GM23338 (cell line): ENCODE data around the gene HOXD9.

Source experiments
- CREB1 ChIP-seq: fragments of 250-450 bp; sonication (Bioruptor Pico); IDR thresholded peaks from 2 replicates; pipeline ENCODE4 v1.5.0; 2020; ENCODE audit warnings: low read depth, mild to moderate bottlenecking, moderate library complexity
- EZH2 ChIP-seq: fragments of 200-600 bp; sonication (generic); IDR thresholded peaks from one replicate; pipeline ENCODE4 v1.8.0; 2017; ENCODE audit warnings: antibody characterized with exemption, mild to moderate bottlenecking, low read depth; ENCODE audit not compliant: unreplicated experiment
- EZH2phosphoT487 ChIP-seq: fragments of 200-600 bp; sonication (generic); IDR thresholded peaks from one replicate; pipeline ENCODE4 v1.8.1; 2018; ENCODE audit warnings: antibody characterized with exemption; ENCODE audit not compliant: unreplicated experiment
- JUNB ChIP-seq: IDR thresholded peaks from one replicate; pipeline ENCODE4 v1.6.1; 2016; ENCODE audit warnings: antibody characterized with exemption; ENCODE audit not compliant: unreplicated experiment
- POLR2AphosphoS5 ChIP-seq: IDR thresholded peaks from 2 replicates; pipeline ENCODE4 v1.6.1; 2016; ENCODE audit warnings: antibody characterized with exemption, low read depth
- STAT1 ChIP-seq: IDR thresholded peaks from one replicate; pipeline ENCODE4 v1.6.1; 2016; ENCODE audit warnings: antibody characterized with exemption; ENCODE audit not compliant: unreplicated experiment
- TF ChIP-seq, protein P1 (sequence below), 2 experiments: fragments of 200-600 bp in 1 of 2; sonication (generic) in 1 of 2; conservative IDR thresholded peaks; 2 replicates each; pipeline versions ENCODE4 v1.5.1 to v1.6.1; 2016 to 2017; ENCODE audit warnings: antibody characterized with exemption in 2 of 2, low read depth in 2 of 2, mild to moderate bottlenecking in 2 of 2, moderate library complexity in 1 of 2
- TF ChIP-seq, protein P2 (sequence below): IDR thresholded peaks from one replicate; pipeline ENCODE4 v1.6.1; 2018; ENCODE audit warnings: antibody characterized with exemption; ENCODE audit not compliant: unreplicated experiment
- TF ChIP-seq, protein P3 (sequence below): IDR thresholded peaks from 2 replicates; pipeline ENCODE4 v1.6.1; 2016; ENCODE audit warnings: antibody characterized with exemption

DNA sequence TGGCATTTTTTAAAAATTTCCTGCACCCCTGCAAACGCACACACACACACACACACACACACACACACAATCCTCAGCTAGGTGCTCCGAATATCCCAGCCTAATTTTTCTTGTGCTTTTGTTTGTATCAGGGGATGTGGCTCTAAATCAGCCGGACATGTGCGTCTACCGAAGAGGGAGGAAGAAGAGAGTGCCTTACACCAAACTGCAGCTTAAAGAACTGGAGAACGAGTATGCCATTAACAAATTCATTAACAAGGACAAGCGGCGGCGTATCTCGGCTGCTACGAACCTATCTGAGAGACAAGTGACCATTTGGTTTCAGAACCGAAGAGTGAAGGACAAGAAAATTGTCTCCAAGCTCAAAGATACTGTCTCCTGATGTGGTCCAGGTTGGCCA is 28.2 kb upstream of the HOXD9 start:
- TF ChIP-seq, protein P1, sequence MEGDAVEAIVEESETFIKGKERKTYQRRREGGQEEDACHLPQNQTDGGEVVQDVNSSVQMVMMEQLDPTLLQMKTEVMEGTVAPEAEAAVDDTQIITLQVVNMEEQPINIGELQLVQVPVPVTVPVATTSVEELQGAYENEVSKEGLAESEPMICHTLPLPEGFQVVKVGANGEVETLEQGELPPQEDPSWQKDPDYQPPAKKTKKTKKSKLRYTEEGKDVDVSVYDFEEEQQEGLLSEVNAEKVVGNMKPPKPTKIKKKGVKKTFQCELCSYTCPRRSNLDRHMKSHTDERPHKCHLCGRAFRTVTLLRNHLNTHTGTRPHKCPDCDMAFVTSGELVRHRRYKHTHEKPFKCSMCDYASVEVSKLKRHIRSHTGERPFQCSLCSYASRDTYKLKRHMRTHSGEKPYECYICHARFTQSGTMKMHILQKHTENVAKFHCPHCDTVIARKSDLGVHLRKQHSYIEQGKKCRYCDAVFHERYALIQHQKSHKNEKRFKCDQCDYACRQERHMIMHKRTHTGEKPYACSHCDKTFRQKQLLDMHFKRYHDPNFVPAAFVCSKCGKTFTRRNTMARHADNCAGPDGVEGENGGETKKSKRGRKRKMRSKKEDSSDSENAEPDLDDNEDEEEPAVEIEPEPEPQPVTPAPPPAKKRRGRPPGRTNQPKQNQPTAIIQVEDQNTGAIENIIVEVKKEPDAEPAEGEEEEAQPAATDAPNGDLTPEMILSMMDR (conservative IDR thresholded peaks at IDR 0.05; ENCODE audit: low read depth in 2 of 2), result no peak
- TF ChIP-seq EZH2phosphoT487, result no peak
- TF ChIP-seq POLR2AphosphoS5, result no peak
- TF ChIP-seq, protein P2, sequence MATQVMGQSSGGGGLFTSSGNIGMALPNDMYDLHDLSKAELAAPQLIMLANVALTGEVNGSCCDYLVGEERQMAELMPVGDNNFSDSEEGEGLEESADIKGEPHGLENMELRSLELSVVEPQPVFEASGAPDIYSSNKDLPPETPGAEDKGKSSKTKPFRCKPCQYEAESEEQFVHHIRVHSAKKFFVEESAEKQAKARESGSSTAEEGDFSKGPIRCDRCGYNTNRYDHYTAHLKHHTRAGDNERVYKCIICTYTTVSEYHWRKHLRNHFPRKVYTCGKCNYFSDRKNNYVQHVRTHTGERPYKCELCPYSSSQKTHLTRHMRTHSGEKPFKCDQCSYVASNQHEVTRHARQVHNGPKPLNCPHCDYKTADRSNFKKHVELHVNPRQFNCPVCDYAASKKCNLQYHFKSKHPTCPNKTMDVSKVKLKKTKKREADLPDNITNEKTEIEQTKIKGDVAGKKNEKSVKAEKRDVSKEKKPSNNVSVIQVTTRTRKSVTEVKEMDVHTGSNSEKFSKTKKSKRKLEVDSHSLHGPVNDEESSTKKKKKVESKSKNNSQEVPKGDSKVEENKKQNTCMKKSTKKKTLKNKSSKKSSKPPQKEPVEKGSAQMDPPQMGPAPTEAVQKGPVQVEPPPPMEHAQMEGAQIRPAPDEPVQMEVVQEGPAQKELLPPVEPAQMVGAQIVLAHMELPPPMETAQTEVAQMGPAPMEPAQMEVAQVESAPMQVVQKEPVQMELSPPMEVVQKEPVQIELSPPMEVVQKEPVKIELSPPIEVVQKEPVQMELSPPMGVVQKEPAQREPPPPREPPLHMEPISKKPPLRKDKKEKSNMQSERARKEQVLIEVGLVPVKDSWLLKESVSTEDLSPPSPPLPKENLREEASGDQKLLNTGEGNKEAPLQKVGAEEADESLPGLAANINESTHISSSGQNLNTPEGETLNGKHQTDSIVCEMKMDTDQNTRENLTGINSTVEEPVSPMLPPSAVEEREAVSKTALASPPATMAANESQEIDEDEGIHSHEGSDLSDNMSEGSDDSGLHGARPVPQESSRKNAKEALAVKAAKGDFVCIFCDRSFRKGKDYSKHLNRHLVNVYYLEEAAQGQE, result no peak
- no peak for TF ChIP-seq JUNB
- TF ChIP-seq, protein P3, sequence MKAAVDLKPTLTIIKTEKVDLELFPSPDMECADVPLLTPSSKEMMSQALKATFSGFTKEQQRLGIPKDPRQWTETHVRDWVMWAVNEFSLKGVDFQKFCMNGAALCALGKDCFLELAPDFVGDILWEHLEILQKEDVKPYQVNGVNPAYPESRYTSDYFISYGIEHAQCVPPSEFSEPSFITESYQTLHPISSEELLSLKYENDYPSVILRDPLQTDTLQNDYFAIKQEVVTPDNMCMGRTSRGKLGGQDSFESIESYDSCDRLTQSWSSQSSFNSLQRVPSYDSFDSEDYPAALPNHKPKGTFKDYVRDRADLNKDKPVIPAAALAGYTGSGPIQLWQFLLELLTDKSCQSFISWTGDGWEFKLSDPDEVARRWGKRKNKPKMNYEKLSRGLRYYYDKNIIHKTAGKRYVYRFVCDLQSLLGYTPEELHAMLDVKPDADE, result no peak
- no peak for TF ChIP-seq STAT1
- peak; percentile 57 for TF ChIP-seq EZH2
- TF ChIP-seq CREB1, result no peak
